Natural killer cell (primary cell): ENCODE results near the gene EIF3K. TPM values are rescaled to one million over a fixed set of nuclear protein-coding genes. Genes with fewer than 3 reads are reported as not detected.

Source experiments
- ATAC-seq, 3 donors: fragments of 150-1000 bp in 2 of 3; fragments of 200-7000 bp in 1 of 3; cut with Tn5 transposase; 1 replicate in 1 of 3; 2 replicates in 2 of 3; pipeline ENCODE4 v1.10.0; 2021; ENCODE audit warnings: mild to moderate bottlenecking in 2 of 3, moderate library complexity in 2 of 3
- DNase-seq, 2 donors: peaks; one replicate each; pipeline versions ENCODE4 v3.0.0 to v3.0.0-alpha.2; 2013 to 2021; ENCODE audit warnings: mixed read lengths in 1 of 2
- H3K27ac ChIP-seq: one replicate; pipeline ENCODE4 v1.5.1; 2013; ENCODE audit warnings: mild to moderate bottlenecking, low read length
- H3K27me3 ChIP-seq: one replicate; pipeline ENCODE4 v1.6.1; 2013; ENCODE audit warnings: low read length; ENCODE audit not compliant: control insufficient read depth, insufficient read depth
- H3K36me3 ChIP-seq: one replicate; pipeline ENCODE4 v1.6.1; 2013; ENCODE audit warnings: low read length; ENCODE audit not compliant: control insufficient read depth, insufficient read depth
- H3K4me1 ChIP-seq: one replicate; pipeline ENCODE4 v1.6.1; 2013; ENCODE audit warnings: low read length; ENCODE audit not compliant: control insufficient read depth, insufficient read depth
- H3K4me3 ChIP-seq: one replicate; pipeline ENCODE4 v1.5.1; 2013; ENCODE audit warnings: low read length
- H3K9me3 ChIP-seq: one replicate; pipeline ENCODE4 v1.6.1; 2013; ENCODE audit warnings: low read length; ENCODE audit not compliant: control insufficient read depth, insufficient read depth
- H3K27ac Mint-ChIP-seq, 2 donors: one replicate each; pipeline ENCODE4 v1.8.0; 2022; ENCODE audit warnings: mild to moderate bottlenecking in 2 of 2, mixed read lengths in 2 of 2, moderate library complexity in 1 of 2
- H3K27me3 Mint-ChIP-seq, 2 donors: one replicate each; pipeline ENCODE4 v1.8.0; 2022; ENCODE audit warnings: low read depth in 2 of 2, mixed read lengths in 2 of 2
- H3K36me3 Mint-ChIP-seq: one replicate; pipeline ENCODE4 v1.8.0; 2022; ENCODE audit warnings: mixed read lengths
- H3K4me1 Mint-ChIP-seq, 2 donors: one replicate each; pipeline ENCODE4 v1.8.0; 2022; ENCODE audit warnings: mixed read lengths in 2 of 2
- H3K4me3 Mint-ChIP-seq: one replicate; pipeline ENCODE4 v1.8.0; 2022; ENCODE audit warnings: mild to moderate bottlenecking, moderate library complexity, mixed read lengths
- H3K9me3 Mint-ChIP-seq, 2 donors: one replicate each; pipeline ENCODE4 v1.8.0; 2022; ENCODE audit warnings: mixed read lengths in 2 of 2
- CTCF ChIP-seq: fragments of 200-600 bp; IDR thresholded peaks from one replicate; pipeline ENCODE4 v1.8.0; 2022; ENCODE audit warnings: antibody characterized with exemption
- WGBS: methylation state at CpG from one replicate; pipeline ENCODE4 v1.1.7; 2013; ENCODE audit warnings: missing lambda C conversion rate; ENCODE audit not compliant: insufficient coverage; 5-methylcytosine and 5-hydroxymethylcytosine counted together
- intact Hi-C: fragments of 100-400 bp; cut with micrococcal nuclease; formaldehyde crosslinking; loops from one replicate; pipeline ENCODE4 v1.14.2; 2022
- total RNA-seq, 4 donors: library from RNA; stranded (reverse); fragments of 120-200 nt in 1 of 4; gene quantifications; one replicate each; pipeline versions ENCODE4 v1.2.3 to v1.2.4, GENCODE V29; 2013 to 2022

Gene EIF3K
- total RNA-seq, 3 donors from 2014 or later (not counting 1 experiment from before 2014, with no cell fraction given): 232 to 262 (median 238) TPM

GRCh38 chr19:38661136-38661535 is 42.1 kb downstream of the EIF3K start:
- no peak for DNase-seq
- ATAC-seq: no peak
- Mint-ChIP-seq H3K4me3 (peak overlapping the region; percentile 60), H3K36me3 (no peaks in the 10 kb centered on the region), H3K4me1 (peaks cover 78 to 80% of the 10 kb centered on the region in 2 donors), H3K27ac (peak overlapping the region; percentile 85 to 88), H3K27me3 (no peaks in the 10 kb centered on the region), H3K9me3 (no peaks in the 10 kb centered on the region)
- no peak overlapping the region for H3K4me3 ChIP-seq
- H3K27me3 ChIP-seq: no peaks in the 10 kb centered on the region
- peaks cover 94% of the 10 kb centered on the region for H3K4me1 ChIP-seq
- intact Hi-C loops: no loop called here
- peak overlapping the region; percentile 24 for H3K27ac ChIP-seq
- no peak for TF ChIP-seq CTCF
- H3K36me3 ChIP-seq: peaks cover 9% of the 10 kb centered on the region
- WGBS: 81% methylated on average over 7 of the region's 7 CpGs
- no peaks in the 10 kb centered on the region for H3K9me3 ChIP-seq

- TF ChIP-seq CTCF: no peak
- Histone ChIP-seq H3K4me3 (no peak overlapping the region), H3K27me3 (no peaks in the 10 kb centered on the region), H3K9me3 (no peaks in the 10 kb centered on the region), H3K36me3 (peaks cover 9% of the 10 kb centered on the region), H3K27ac (peak overlapping the region; percentile 14), H3K4me1 (peaks cover 94% of the 10 kb centered on the region)
- 57% methylated on average over 1 of the region's 1 CpG for WGBS
- peak overlapping the region; percentile 44 to 85 for H3K27ac Mint-ChIP-seq
- H3K27me3 Mint-ChIP-seq: no peaks in the 10 kb centered on the region
- no peaks in the 10 kb centered on the region for H3K9me3 Mint-ChIP-seq
- H3K4me3 Mint-ChIP-seq: peak overlapping the region; percentile 45
- no peak for DNase-seq
- H3K36me3 Mint-ChIP-seq: no peaks in the 10 kb centered on the region
- peaks cover 77 to 78% of the 10 kb centered on the region in 2 donors for H3K4me1 Mint-ChIP-seq
- intact Hi-C loops: no loop called here
- no peak for ATAC-seq
Measured at GRCh38 chr19:38661996-38662395, 43.0 kb downstream of the EIF3K start.

- ATAC-seq: no peak
- peaks cover 94% of the 10 kb centered on the region for H3K4me1 ChIP-seq
Measured at GRCh38 chr19:38662537-38663155, 43.7 kb downstream of the EIF3K start.

More at GRCh38 chr19:38662537-38663155, 43.7 kb downstream of the EIF3K start:
- no peak for DNase-seq
- no peaks in the 10 kb centered on the region for H3K27me3 Mint-ChIP-seq
- no peak for TF ChIP-seq CTCF
- H3K9me3 ChIP-seq: no peaks in the 10 kb centered on the region
- peak overlapping the region; percentile 79 to 85 for H3K27ac Mint-ChIP-seq
- no peaks in the 10 kb centered on the region for H3K9me3 Mint-ChIP-seq
- no peaks in the 10 kb centered on the region for H3K27me3 ChIP-seq
- 86% methylated on average over 7 of the region's 7 CpGs for WGBS
- H3K36me3 ChIP-seq: peaks cover 9% of the 10 kb centered on the region
- H3K4me1 Mint-ChIP-seq: peaks cover 79 to 80% of the 10 kb centered on the region in 2 donors
- no peaks in the 10 kb centered on the region for H3K36me3 Mint-ChIP-seq
- peak overlapping the region; percentile 35 for H3K4me3 Mint-ChIP-seq
- intact Hi-C loops: no loop called here
- H3K27ac ChIP-seq: no peak overlapping the region
- no peak overlapping the region for H3K4me3 ChIP-seq
